HEK293 (cell line): ENCODE data around the gene NENF.
A peak's percentile ranks its signal among the peaks of the same experiment; 100 is the strongest.

ENCODE experiments used
- CTCF ChIA-PET: fragments of 350-600 bp; formaldehyde crosslinking; extraction: SDS; loops from one replicate; lab custom pipeline; 2021; ENCODE audit warnings: antibody characterized with exemption; lab: Yijun Ruan, JAX
- POLR2A ChIA-PET: fragments of 300-600 bp; formaldehyde crosslinking; extraction: SDS; loops from one replicate; lab custom pipeline; 2020; ENCODE audit warnings: antibody characterized with exemption, inconsistent platforms; lab: Yijun Ruan, JAX
- H3K27ac ChIP-seq: fragments of 200-500 bp; sonication (Bioruptor generic); 2 replicates; pipeline ENCODE4 v1.5.1; 2014; ENCODE audit warnings: low read depth, low read length, control low read depth, inconsistent platforms; ENCODE audit errors: extremely low read depth
- H3K36me3 ChIP-seq, 2 experiments: fragments of 200-500 bp in 1 of 2; sonication (Bioruptor generic) in 1 of 2; 1 replicate in 1 of 2; 2 replicates in 1 of 2; pipeline ENCODE4 v1.5.1; 2014 to 2017; ENCODE audit warnings: inconsistent platforms in 2 of 2, low read length in 2 of 2; ENCODE audit not compliant: control insufficient read depth in 2 of 2, insufficient read depth in 1 of 2
- H3K4me1 ChIP-seq: fragments of 200-500 bp; sonication (Bioruptor generic); 2 replicates; pipeline ENCODE4 v1.5.1; 2014; ENCODE audit warnings: mild to moderate bottlenecking, low read length, inconsistent platforms; ENCODE audit not compliant: control insufficient read depth, insufficient read depth
- H3K4me3 ChIP-seq: 2 replicates; pipeline ENCODE4 v1.5.1; 2011; ENCODE audit warnings: low read depth, mild to moderate bottlenecking, control low read depth, low read length, moderate library complexity
- H3K9me3 ChIP-seq: fragments of 200-500 bp; sonication (Bioruptor generic); 2 replicates; pipeline ENCODE4 v1.5.1; 2014; ENCODE audit warnings: low read depth, low read length, inconsistent platforms; ENCODE audit not compliant: control insufficient read depth, insufficient read depth
- EGR2 ChIP-seq: fragments of 450-650 bp; formaldehyde crosslinking; IDR thresholded peaks from 2 replicates; pipeline ENCODE4 v1.5.1; 2016; ENCODE audit warnings: low read depth, missing biosample characterization, missing genetic modification characterization
- GLIS2 ChIP-seq: fragments of 450-650 bp; formaldehyde crosslinking; IDR thresholded peaks from 2 replicates; pipeline ENCODE4 v1.5.1; 2016; ENCODE audit warnings: missing biosample characterization, missing genetic modification characterization
- PRDM10 ChIP-seq: fragments of 450-650 bp; formaldehyde crosslinking; IDR thresholded peaks from 2 replicates; pipeline ENCODE4 v1.5.1; 2016; ENCODE audit warnings: missing biosample characterization, missing genetic modification characterization
- ZBTB7A ChIP-seq: fragments of 450-650 bp; formaldehyde crosslinking; IDR thresholded peaks from 2 replicates; pipeline ENCODE4 v1.5.1; 2016; ENCODE audit warnings: low read depth, missing biosample characterization, missing genetic modification characterization
- ZNF157 ChIP-seq: fragments of 450-650 bp; formaldehyde crosslinking; IDR thresholded peaks from 2 replicates; pipeline ENCODE4 v1.5.1; 2016; ENCODE audit warnings: missing biosample characterization, missing genetic modification characterization
- ZNF23 ChIP-seq: fragments of 450-650 bp; formaldehyde crosslinking; IDR thresholded peaks from 2 replicates; pipeline ENCODE4 v1.5.1; 2016; ENCODE audit warnings: missing biosample characterization, missing genetic modification characterization, borderline replicate concordance
- ZNF324 ChIP-seq: fragments of 450-650 bp; formaldehyde crosslinking; IDR thresholded peaks from 2 replicates; pipeline ENCODE4 v1.5.1; 2016; ENCODE audit warnings: missing biosample characterization, missing genetic modification characterization
- ZNF37A ChIP-seq: fragments of 450-650 bp; IDR thresholded peaks from 2 replicates; pipeline ENCODE4 v1.5.1; 2018; ENCODE audit warnings: missing biosample characterization, missing genetic modification characterization
- ZNF391 ChIP-seq: fragments of 450-650 bp; formaldehyde crosslinking; IDR thresholded peaks from 2 replicates; pipeline ENCODE4 v1.5.1; 2016; ENCODE audit warnings: low read depth, missing biosample characterization, missing genetic modification characterization, borderline replicate concordance
- ZNF398 ChIP-seq: fragments of 450-650 bp; formaldehyde crosslinking; IDR thresholded peaks from 2 replicates; pipeline ENCODE4 v1.5.1; 2017; ENCODE audit warnings: missing biosample characterization, missing genetic modification characterization
- ZNF677 ChIP-seq: fragments of 450-650 bp; IDR thresholded peaks from 2 replicates; pipeline ENCODE4 v1.5.0; 2018; ENCODE audit warnings: missing biosample characterization, mild to moderate bottlenecking, missing genetic modification characterization, moderate library complexity
- ZNF777 ChIP-seq: fragments of 450-650 bp; formaldehyde crosslinking; IDR thresholded peaks from 2 replicates; pipeline ENCODE4 v1.5.1; 2017; ENCODE audit warnings: missing biosample characterization, missing genetic modification characterization, borderline replicate concordance
- TF ChIP-seq, protein P1 (sequence below): fragments of 450-650 bp; formaldehyde crosslinking; IDR thresholded peaks from 2 replicates; pipeline ENCODE4 v1.5.1; 2016; ENCODE audit warnings: missing biosample characterization, missing genetic modification characterization
- TF ChIP-seq, protein P2 (sequence below): fragments of 450-650 bp; IDR thresholded peaks from 2 replicates; pipeline ENCODE4 v1.5.1; 2018; ENCODE audit warnings: missing biosample characterization, mild to moderate bottlenecking, missing genetic modification characterization

NENF gene

DNA sequence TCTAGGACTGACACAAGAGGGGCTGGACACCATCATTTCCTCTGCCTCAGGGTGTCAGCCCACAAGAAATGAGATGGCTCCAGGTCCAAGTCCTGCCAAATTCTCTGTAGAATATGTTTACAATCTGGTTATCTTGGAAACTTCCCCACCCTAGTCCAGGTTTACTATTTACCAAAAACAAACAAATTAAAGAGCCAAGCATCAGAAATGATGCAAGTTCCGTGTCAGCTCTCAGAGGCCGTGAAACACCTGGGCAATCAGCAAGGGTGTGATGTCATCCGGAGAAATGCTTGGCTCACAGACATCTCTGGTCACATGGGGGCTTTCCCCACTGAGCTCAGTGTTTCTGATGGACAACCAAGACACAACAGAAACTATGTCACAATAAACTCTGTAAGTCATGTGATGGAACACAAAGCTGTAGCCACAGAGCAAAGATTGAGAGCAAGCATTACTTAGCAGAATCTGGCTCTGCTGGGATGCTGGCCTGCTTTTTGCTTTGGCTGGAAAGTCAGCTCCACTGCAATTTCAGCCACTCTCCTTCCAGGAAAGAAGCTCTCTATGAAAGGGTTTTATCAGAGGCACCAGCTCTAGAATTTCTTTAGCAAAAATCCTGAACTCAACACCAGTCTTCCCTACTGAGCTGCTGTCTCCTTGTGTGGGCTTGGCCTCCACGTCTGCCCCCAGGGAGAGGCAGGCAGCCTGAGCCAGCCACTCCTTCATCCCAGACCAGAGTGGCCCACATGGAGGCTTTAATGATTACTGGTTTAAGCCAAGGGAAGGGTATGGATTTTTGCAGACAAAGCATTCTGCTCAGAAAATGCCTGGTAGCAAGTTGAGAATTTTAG is 55.9 kb downstream of the NENF start (continued):
- peak; percentile 69; the same call in 1 of the 2 replicates for TF ChIP-seq ZNF391 (tag by site-specific recombination)
- TF ChIP-seq GLIS2 (tag by site-specific recombination): peak; percentile 31
- TF ChIP-seq ZNF398: peak; percentile 70
- TF ChIP-seq, all 188 proteins: peak for 49

- Histone ChIP-seq H3K36me3 (no peaks in the 10 kb centered on the region), H3K4me3 (no peak overlapping the region), H3K27ac (no peak overlapping the region), H3K4me1 (no peaks in the 10 kb centered on the region; the same call in 1 of the 2 replicates), H3K9me3 (no peaks in the 10 kb centered on the region)
- CTCF ChIA-PET: interaction anchor here (0.6 to 4.4 kb wide), 7 partner anchors 9 to 806 kb away, joined by 3 to 29 read pairs (median 3); no protein-coding TSS in a partner anchor
- no peak for TF ChIP-seq EGR2 (tag by site-specific recombination)
- TF ChIP-seq, protein P1, sequence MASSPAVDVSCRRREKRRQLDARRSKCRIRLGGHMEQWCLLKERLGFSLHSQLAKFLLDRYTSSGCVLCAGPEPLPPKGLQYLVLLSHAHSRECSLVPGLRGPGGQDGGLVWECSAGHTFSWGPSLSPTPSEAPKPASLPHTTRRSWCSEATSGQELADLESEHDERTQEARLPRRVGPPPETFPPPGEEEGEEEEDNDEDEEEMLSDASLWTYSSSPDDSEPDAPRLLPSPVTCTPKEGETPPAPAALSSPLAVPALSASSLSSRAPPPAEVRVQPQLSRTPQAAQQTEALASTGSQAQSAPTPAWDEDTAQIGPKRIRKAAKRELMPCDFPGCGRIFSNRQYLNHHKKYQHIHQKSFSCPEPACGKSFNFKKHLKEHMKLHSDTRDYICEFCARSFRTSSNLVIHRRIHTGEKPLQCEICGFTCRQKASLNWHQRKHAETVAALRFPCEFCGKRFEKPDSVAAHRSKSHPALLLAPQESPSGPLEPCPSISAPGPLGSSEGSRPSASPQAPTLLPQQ (tag by site-specific recombination): no peak
- no peak for TF ChIP-seq ZBTB7A (tag by site-specific recombination)
- TF ChIP-seq ZNF157 (tag by site-specific recombination): no peak
- TF ChIP-seq ZNF324 (tag by site-specific recombination): no peak
- TF ChIP-seq, protein P2, sequence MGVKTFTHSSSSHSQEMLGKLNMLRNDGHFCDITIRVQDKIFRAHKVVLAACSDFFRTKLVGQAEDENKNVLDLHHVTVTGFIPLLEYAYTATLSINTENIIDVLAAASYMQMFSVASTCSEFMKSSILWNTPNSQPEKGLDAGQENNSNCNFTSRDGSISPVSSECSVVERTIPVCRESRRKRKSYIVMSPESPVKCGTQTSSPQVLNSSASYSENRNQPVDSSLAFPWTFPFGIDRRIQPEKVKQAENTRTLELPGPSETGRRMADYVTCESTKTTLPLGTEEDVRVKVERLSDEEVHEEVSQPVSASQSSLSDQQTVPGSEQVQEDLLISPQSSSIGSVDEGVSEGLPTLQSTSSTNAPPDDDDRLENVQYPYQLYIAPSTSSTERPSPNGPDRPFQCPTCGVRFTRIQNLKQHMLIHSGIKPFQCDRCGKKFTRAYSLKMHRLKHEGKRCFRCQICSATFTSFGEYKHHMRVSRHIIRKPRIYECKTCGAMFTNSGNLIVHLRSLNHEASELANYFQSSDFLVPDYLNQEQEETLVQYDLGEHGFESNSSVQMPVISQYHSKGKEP: no peak
- no peak for TF ChIP-seq ZNF677
- no peak for TF ChIP-seq ZNF23
- TF ChIP-seq ZNF777 (tag by site-specific recombination): no peak
- TF ChIP-seq ZNF37A (tag by site-specific recombination): no peak
- TF ChIP-seq PRDM10 (tag by site-specific recombination): no peak
- POLR2A ChIA-PET: interaction anchor here (1.2 to 3.3 kb wide), 3 partner anchors 24 to 119 kb away, joined by 3 to 33 read pairs (median 5); partner anchors contain the start of gene ATF3
These were observed 56.7 kb downstream of the NENF start for GRCh38 chr1:212489284-212489859.
